ENCODE measurements around the gene SH3BP1. TPM values are rescaled to one million over a fixed set of nuclear protein-coding genes. Genes with fewer than 3 reads are reported as not detected.

The SH3BP1 gene
- total and polyA plus RNA-seq, 2 of the 13 experiments (the other 11 are each of a cell fraction or from before 2014, with no cell fraction given) = 8.4 to 18.5 TPM

DNA sequence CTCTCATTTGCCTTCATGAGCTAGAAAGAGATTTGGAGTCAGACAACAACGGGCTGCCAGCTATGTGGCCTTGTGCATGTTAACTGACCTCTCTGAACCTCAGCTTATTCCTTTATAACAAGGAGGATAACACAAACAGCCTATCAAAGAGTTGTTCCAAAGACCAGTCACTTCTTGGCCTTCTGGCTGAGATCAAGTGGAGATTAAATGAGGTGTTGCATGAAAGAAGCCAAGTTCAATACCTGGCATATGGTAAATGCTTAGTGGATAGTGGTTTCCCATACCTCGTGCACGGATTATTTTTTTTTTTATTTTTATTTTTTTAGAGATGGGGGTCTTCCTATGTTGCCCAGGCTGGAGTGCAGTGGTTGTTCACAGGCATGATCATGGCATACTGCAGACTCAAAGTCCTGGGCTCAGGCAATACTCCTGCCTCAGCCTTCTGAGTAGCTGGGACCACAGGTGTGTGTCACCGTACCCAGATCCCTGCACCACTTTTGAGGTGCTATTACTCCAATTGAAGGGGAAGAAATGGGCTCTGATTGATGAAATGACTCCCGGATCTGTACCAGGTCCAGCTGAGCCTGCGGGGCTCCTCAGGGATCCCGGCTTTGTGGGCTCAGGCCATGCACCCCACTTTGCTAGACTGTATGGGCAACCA lies 40.9 kb downstream of the SH3BP1 start:
- no peak overlapping the region for H3K27ac ChIP-seq (ENCODE audit: extremely low read length, insufficient read depth, low read length)
- no TSS peak for BruUV-seq (replicated peaks)
- in situ Hi-C loops (cut with HindIII; ENCODE audit: extremely low pct_ligation_motif_present, low pct_unique_long_range_greater_than_20kb) = no loop called here
- H3K36me3 ChIP-seq (replicated peaks in 1 of 2; ENCODE audit: control insufficient read depth in 1 of 2, insufficient read depth in 2 of 2, low read length in 2 of 2) = peaks cover 0 to 2% of the 10 kb centered on the region in 2 experiments; a peak in 1 of 5 replicates
- 84% methylated on average over 7 of the region's 7 CpGs for WGBS (ENCODE audit: low lambda C conversion rate)
- ATAC-seq (no peak), FAIRE-seq (no peak), DNase-seq (ENCODE audit: low spot score) (no peak)
- H3K79me2 ChIP-seq (ENCODE audit: insufficient read depth, low read length) = no peaks in the 10 kb centered on the region
- intact Hi-C loops (cut with micrococcal nuclease; ENCODE audit: unreplicated experiment) = loop anchor here (5.0 kb wide), 3 partner anchors 57 to 143 kb away; no protein-coding TSS in a partner anchor
- H3K27me3 ChIP-seq (ENCODE audit: control insufficient read depth in 1 of 2, insufficient read depth in 2 of 2, low read length in 2 of 2) = no peaks in the 10 kb centered on the region
- no peak overlapping the region for H3K4me2 ChIP-seq (ENCODE audit: low read depth, low read length)
- CTCF ChIA-PET (ENCODE audit: low intra/inter-chr PET ratio, low total read pairs) = interaction anchor here (1.2 to 3.0 kb wide), 3 partner anchors 20 to 57 kb away, joined by 3 to 21 read pairs (median 11); no protein-coding TSS in a partner anchor
- no peak overlapping the region for H3K9ac ChIP-seq (ENCODE audit: insufficient read depth, low read depth, low read length)
- POLR2A ChIA-PET = interaction anchor here (2.2 kb wide), 2 partner anchors 22 to 37 kb away, joined by 7 to 14 read pairs; partner anchors contain the start of gene PDXP
- H3K4me1 ChIP-seq (ENCODE audit: insufficient read depth, low read length) = peaks cover 65% of the 10 kb centered on the region
- TF ChIP-seq TBP (CRISPR knock-in tag; IDR thresholded peaks at IDR 0.05) (no peak), POLR2G (IDR thresholded peaks at IDR 0.05; ENCODE audit: low read depth, low read length) (peak; percentile 25; the same call in 1 of the 2 replicates), NAIF1 (CRISPR knock-in tag; IDR thresholded peaks at IDR 0.05; ENCODE audit: borderline replicate concordance) (no peak), CEBPB (IDR thresholded peaks at IDR 0.05; ENCODE audit: borderline replicate concordance, low read depth, low read length) (no peak), SSRP1 (CRISPR knock-in tag; IDR thresholded peaks at IDR 0.05) (no peak)
- H3K4me3 ChIP-seq (replicated peaks in 1 of 3; ENCODE audit: insufficient read depth in 1 of 3, low read depth in 2 of 3, low read length in 3 of 3) = no peak overlapping the region
- no peak overlapping the region for H2AFZ ChIP-seq (ENCODE audit: low read length)
- H3K9me3 ChIP-seq (ENCODE audit: low read length) = no peaks in the 10 kb centered on the region
- no peaks in the 10 kb centered on the region for H4K20me1 ChIP-seq (ENCODE audit: insufficient read depth, low read length)

DNA sequence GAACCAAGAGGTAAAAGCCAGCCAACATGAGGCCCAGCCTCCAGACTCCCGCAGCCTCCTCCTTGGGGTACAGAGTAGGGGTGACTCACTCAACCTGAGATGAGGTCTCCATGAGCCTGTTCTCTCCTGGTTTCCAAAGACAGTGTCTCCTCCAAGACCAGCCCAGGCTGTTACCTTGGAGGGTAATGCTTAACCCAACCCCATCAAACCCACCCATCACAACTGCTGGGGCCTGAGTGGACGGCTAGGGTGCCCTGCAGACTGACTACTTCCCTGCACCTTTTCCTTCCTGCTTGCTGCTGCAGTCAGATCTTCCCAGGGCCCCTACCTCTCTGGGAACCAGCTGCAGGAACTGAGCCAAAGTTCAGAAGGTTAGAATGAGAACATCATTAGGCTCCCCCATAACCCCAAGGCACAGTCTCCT lies 41.5 kb downstream of the SH3BP1 start:
- POLR2A ChIA-PET = interaction anchor here (0.5 to 2.2 kb wide), 6 partner anchors 16 to 96 kb away, joined by 3 to 14 read pairs (median 5); partner anchors contain the start of genes GGA1 and PDXP
- 73% methylated on average over 2 of the region's 2 CpGs for WGBS (ENCODE audit: low lambda C conversion rate)
- FAIRE-seq (no peak), ATAC-seq (no peak), DNase-seq (ENCODE audit: low spot score) (no peak)
- no peaks in the 10 kb centered on the region for H3K9me3 ChIP-seq (ENCODE audit: low read length)
- H3K4me3 ChIP-seq (replicated peaks in 1 of 3; ENCODE audit: insufficient read depth in 1 of 3, low read depth in 2 of 3, low read length in 3 of 3) = no peak overlapping the region
- no peak overlapping the region for H3K9ac ChIP-seq (ENCODE audit: insufficient read depth, low read depth, low read length)
- peaks cover 0 to 2% of the 10 kb centered on the region in 2 experiments; a peak in 1 of 5 replicates for H3K36me3 ChIP-seq (replicated peaks in 1 of 2; ENCODE audit: control insufficient read depth in 1 of 2, insufficient read depth in 2 of 2, low read length in 2 of 2)
- no peak overlapping the region for H2AFZ ChIP-seq (ENCODE audit: low read length)
- no peak overlapping the region for H3K27ac ChIP-seq (ENCODE audit: extremely low read length, insufficient read depth, low read length)
- H3K27me3 ChIP-seq (ENCODE audit: control insufficient read depth in 1 of 2, insufficient read depth in 2 of 2, low read length in 2 of 2) = no peaks in the 10 kb centered on the region
- intact Hi-C loops (cut with micrococcal nuclease; ENCODE audit: unreplicated experiment) (loop anchor here (1.0 to 5.0 kb wide), 5 partner anchors 20 to 144 kb away; no protein-coding TSS in a partner anchor), in situ Hi-C loops (cut with HindIII; ENCODE audit: extremely low pct_ligation_motif_present, low pct_unique_long_range_greater_than_20kb) (no loop called here)
- BruUV-seq (replicated peaks) = no TSS peak
- no peak overlapping the region for H3K4me2 ChIP-seq (ENCODE audit: low read depth, low read length)
- TF ChIP-seq MED1 (CRISPR knock-in tag; IDR thresholded peaks at IDR 0.05) = 0 out of 2 replicates have a peak, but pooled peaks have one; percentile 3
- TF ChIP-seq KDM6A (CRISPR knock-in tag; IDR thresholded peaks at IDR 0.05; ENCODE audit: low read depth) = no peak
- CTCF ChIA-PET (ENCODE audit: low intra/inter-chr PET ratio, low total read pairs) = interaction anchor here (1.2 to 3.0 kb wide), 4 partner anchors 21 to 57 kb away, joined by 3 to 21 read pairs (median 7); no protein-coding TSS in a partner anchor
- peaks cover 65% of the 10 kb centered on the region for H3K4me1 ChIP-seq (ENCODE audit: insufficient read depth, low read length)
- H4K20me1 ChIP-seq (ENCODE audit: insufficient read depth, low read length) = no peaks in the 10 kb centered on the region
- no peaks in the 10 kb centered on the region for H3K79me2 ChIP-seq (ENCODE audit: insufficient read depth, low read length)

Measured in HepG2 (cell line).